Bronchial epithelial cell (primary cell): ENCODE data around the gene TNFRSF1A. TPM values are rescaled to one million over a fixed set of nuclear protein-coding genes. Genes with fewer than 3 reads are reported as not detected.
"Not testable (repeated sequence)": the region's sequence is repeated elsewhere in the genome, so short reads cannot be mapped to it uniquely, and the experiment has no call there.

Source experiments
- DNase-seq: peaks from one replicate; pipeline ENCODE4 v3.0.0-alpha.2; 2010; ENCODE audit warnings: low read depth
- FAIRE-seq: peaks from 2 replicates; lab custom pipeline; 2011; peaks lifted over from hg19 to GRCh38; lab: Jason Lieb, UNC
- H3K27me3 ChIP-seq: 2 replicates; pipeline ENCODE4 v1.5.1; 2011; ENCODE audit warnings: low read length; ENCODE audit not compliant: control insufficient read depth, insufficient read depth
- H3K36me3 ChIP-seq: 2 replicates; pipeline ENCODE4 v1.5.1; 2011; ENCODE audit warnings: low read length; ENCODE audit not compliant: control insufficient read depth, insufficient read depth
- H3K4me3 ChIP-seq: 2 replicates; pipeline ENCODE4 v1.5.1; 2011; ENCODE audit warnings: mild to moderate bottlenecking, low read depth, low read length, control low read depth
- CTCF ChIP-seq: IDR thresholded peaks from 2 replicates; pipeline ENCODE4 v1.5.1; 2011; ENCODE audit warnings: mild to moderate bottlenecking, moderate library complexity, low read length, control low read depth, inconsistent platforms; ENCODE audit not compliant: insufficient read depth, severe bottlenecking
- total RNA-seq: library from RNA; depleted of rRNA; stranded (reverse); fragments of >200 nt; gene quantifications from 2 replicates; pipeline ENCODE4 v1.2.1, GENCODE V29; 2014

Gene TNFRSF1A
- total RNA-seq, 1 donor from 2014 or later = 26.9 TPM

GRCh38 chr12:6347367-6348338 is 5.8 kb upstream of the TNFRSF1A start:
- no peak for FAIRE-seq
- no peak for TF ChIP-seq CTCF
- Histone ChIP-seq H3K4me3 (no peak overlapping the region), H3K36me3 (peaks cover 6% of the 10 kb centered on the region), H3K27me3 (no peaks in the 10 kb centered on the region)
- DNase-seq = no peak

- DNase-seq (no peak), FAIRE-seq (no peak)
- no peak for TF ChIP-seq CTCF
- Histone ChIP-seq H3K36me3 (peaks cover 5% of the 10 kb centered on the region), H3K27me3 (no peaks in the 10 kb centered on the region), H3K4me3 (no peak overlapping the region)
Observed at GRCh38 chr12:6346942-6347341, 5.1 kb upstream of the TNFRSF1A start.

- DNase-seq (no peak), FAIRE-seq (no peak)
- H3K36me3 ChIP-seq = peaks cover 5% of the 10 kb centered on the region
- H3K4me3 ChIP-seq = no peak overlapping the region
- H3K27me3 ChIP-seq = no peaks in the 10 kb centered on the region
- TF ChIP-seq CTCF = no peak
Observed at GRCh38 chr12:6346235-6346832, 4.5 kb upstream of the TNFRSF1A start.

GRCh38 chr12:6345319-6346091 is 3.6 kb upstream of the TNFRSF1A start:
- DNase-seq (peak; percentile 90), FAIRE-seq (no peak)
- peaks cover 5% of the 10 kb centered on the region for H3K36me3 ChIP-seq
- H3K27me3 ChIP-seq = no peaks in the 10 kb centered on the region
- no peak overlapping the region for H3K4me3 ChIP-seq
- no peak for TF ChIP-seq CTCF

GRCh38 chr12:6344101-6344660 is 2.3 kb upstream of the TNFRSF1A start:
- H3K4me3 ChIP-seq, FAIRE-seq, H3K27me3 ChIP-seq, H3K36me3 ChIP-seq, DNase-seq: not testable (repeated sequence)
